Ishikawa (cell line): Measurements from ENCODE around the gene RIOX2.

ENCODE experiments used
- CEBPB ChIP-seq: IDR thresholded peaks from 2 replicates; pipeline ENCODE4 v1.6.1; 2012
- CREB1 ChIP-seq: IDR thresholded peaks from 2 replicates; pipeline ENCODE4 v1.6.1; 2012; ENCODE audit warnings: low read depth
- EGR1 ChIP-seq: IDR thresholded peaks from 2 replicates; pipeline ENCODE4 v1.6.1; 2012
- EP300 ChIP-seq: IDR thresholded peaks from 2 replicates; pipeline ENCODE4 v1.6.1; 2012; ENCODE audit warnings: borderline replicate concordance
- MAX ChIP-seq: IDR thresholded peaks from 2 replicates; pipeline ENCODE4 v1.6.1; 2012
- NFIC ChIP-seq: IDR thresholded peaks from 2 replicates; pipeline ENCODE4 v1.6.1; 2012
- RAD21 ChIP-seq: IDR thresholded peaks from 2 replicates; pipeline ENCODE4 v1.6.1; 2012; ENCODE audit warnings: low read depth
- REST ChIP-seq: IDR thresholded peaks from 2 replicates; pipeline ENCODE4 v1.6.1; 2012; ENCODE audit warnings: low read depth, mild to moderate bottlenecking
- TAF1 ChIP-seq: IDR thresholded peaks from 2 replicates; pipeline ENCODE4 v1.6.1; 2012; ENCODE audit warnings: low read depth, mild to moderate bottlenecking
- TCF12 ChIP-seq: IDR thresholded peaks from 2 replicates; pipeline ENCODE4 v1.6.1; 2012; ENCODE audit warnings: low read depth
- TEAD4 ChIP-seq: IDR thresholded peaks from 2 replicates; pipeline ENCODE4 v1.6.1; 2012
- USF1 ChIP-seq: IDR thresholded peaks from 2 replicates; pipeline ENCODE4 v1.6.1; 2012
- YY1 ChIP-seq: IDR thresholded peaks from 2 replicates; pipeline ENCODE4 v1.6.1; 2012; ENCODE audit warnings: low read depth
- ZBTB7A ChIP-seq: IDR thresholded peaks from 2 replicates; pipeline ENCODE4 v1.6.1; 2012; ENCODE audit warnings: low read depth

- no peak for TF ChIP-seq ZBTB7A
- no peak for TF ChIP-seq TAF1
- TF ChIP-seq EP300 = no peak
- no peak for TF ChIP-seq REST
- no peak for TF ChIP-seq CREB1
- TF ChIP-seq MAX = no peak
- TF ChIP-seq EGR1 = no peak
- no peak for TF ChIP-seq YY1
- no peak for TF ChIP-seq RAD21
- no peak for TF ChIP-seq USF1
- no peak for TF ChIP-seq TCF12
- no peak for TF ChIP-seq TEAD4
- TF ChIP-seq NFIC = no peak
- no peak for TF ChIP-seq CEBPB
These were observed 70.7 kb downstream of the RIOX2 start for GRCh38 chr3:97901313-97902248.
